DND-41 (cell line): ENCODE results near the gene SETD1A.

Experiments used
- CTCF ChIP-seq: IDR thresholded peaks from 2 replicates; pipeline ENCODE4 v1.5.1; 2012; ENCODE audit warnings: borderline replicate concordance, low read length, moderate library complexity, mild to moderate bottlenecking; ENCODE audit not compliant: poor library complexity, severe bottlenecking; ENCODE audit errors: extremely low read depth
- EZH2 ChIP-seq: IDR thresholded peaks from 3 replicates; pipeline ENCODE4 v1.6.1; 2012; ENCODE audit warnings: borderline replicate concordance, low read depth, mild to moderate bottlenecking, moderate library complexity, low read length, inconsistent platforms; ENCODE audit not compliant: severe bottlenecking

GRCh38 chr16:31033709-31034492 is 76.3 kb downstream of the SETD1A start:
- TF ChIP-seq CTCF (no peak), EZH2 (no peak)
